Transverse colon (tissue), 4 donors: Measurements from ENCODE around the gene DHRS1. TPM values are rescaled to one million over a fixed set of nuclear protein-coding genes. Genes with fewer than 3 reads are reported as not detected.

Experiments used
- DNase-seq: peaks from one replicate; pipeline ENCODE4 v3.0.0-alpha.2; 2019
- H3K27ac ChIP-seq, 4 donors: fragments of 200-600 bp; sonication (generic); 2 replicates each; pipeline ENCODE4 v1.5.1; 2016 to 2018; ENCODE audit warnings: inconsistent platforms in 4 of 4
- H3K27me3 ChIP-seq: fragments of 200-600 bp; sonication (generic); 2 replicates; pipeline ENCODE4 v1.5.1; 2017; ENCODE audit warnings: inconsistent platforms
- H3K36me3 ChIP-seq, 4 donors: fragments of 200-600 bp; sonication (generic); 2 replicates each; pipeline ENCODE4 v1.5.1; 2017 to 2019; ENCODE audit warnings: inconsistent platforms in 4 of 4
- H3K4me1 ChIP-seq, 4 donors: fragments of 200-600 bp; sonication (generic); 2 replicates each; pipeline ENCODE4 v1.5.1; 2017 to 2020; ENCODE audit warnings: inconsistent platforms in 4 of 4
- H3K4me3 ChIP-seq, 4 donors: fragments of 200-600 bp; sonication (generic); 1 replicate in 1 of 4; 2 replicates in 3 of 4; pipeline versions ENCODE4 v1.5.1 to v1.6.1; 2017 to 2019; ENCODE audit warnings: inconsistent platforms in 4 of 4
- H3K9me3 ChIP-seq, 2 donors: fragments of 200-600 bp; sonication (generic); 2 replicates each; pipeline ENCODE4 v1.5.1; 2017 to 2019; ENCODE audit warnings: inconsistent platforms in 2 of 2
- EP300 ChIP-seq: sonication (generic); formaldehyde crosslinking; IDR thresholded peaks from one replicate; pipeline ENCODE4 v1.6.1; 2017; ENCODE audit warnings: antibody characterized with exemption, low read depth
- POLR2A ChIP-seq: fragments of 450-650 bp; IDR thresholded peaks from one replicate; pipeline ENCODE4 v1.6.1; 2016; ENCODE audit warnings: antibody characterized with exemption, mild to moderate bottlenecking, moderate library complexity
- POLR2AphosphoS5 ChIP-seq, 3 donors: sonication (generic); formaldehyde crosslinking; IDR thresholded peaks; one replicate each; pipeline ENCODE4 v1.6.1; 2016; ENCODE audit warnings: antibody characterized with exemption in 3 of 3
- WGBS, 2 donors: methylation state at CpG; one replicate each; pipeline ENCODE4 v1.1.5; 2018; ENCODE audit warnings: low coverage in 1 of 2; 5-methylcytosine and 5-hydroxymethylcytosine counted together
- in situ Hi-C, 4 donors: fragments of 200-750 bp; cut with MboI; loops; one replicate each; pipeline versions ENCODE4 v1.15.0 to v1.15.1; 2017; ENCODE audit warnings: low sequenced_read_pairs in 3 of 4, low pct_ligation_motif_present in 1 of 4, low pct_unique_long_range_greater_than_20kb in 1 of 4
- intact Hi-C: fragments of 100-400 bp; cut with DNase I; formaldehyde crosslinking; loops from one replicate; pipeline ENCODE4 v1.15.1; 2023; ENCODE audit warnings: low total_unique reads
- total RNA-seq, 4 donors: library from RNA; depleted of rRNA; stranded (reverse); fragments of >200 nt; gene quantifications; one replicate each; pipeline ENCODE4 v1.1.0, GENCODE V29; 2016
- TF ChIP-seq, protein P1 (sequence below), 5 experiments: fragments of 200-600 bp in 3 of 5; fragments of 450-650 bp in 2 of 5; sonication (generic) in 3 of 5; IDR thresholded peaks; 1 replicate in 2 of 5; 2 replicates in 3 of 5; pipeline ENCODE4 v1.5.1; 2016 to 2017; ENCODE audit warnings: antibody characterized with exemption in 5 of 5, inconsistent platforms in 3 of 5, mild to moderate bottlenecking in 2 of 5, moderate library complexity in 1 of 5

The DHRS1 gene
- total RNA-seq, 4 donors from 2014 or later = 84.2 to 106 (median 94.6) TPM

DNA sequence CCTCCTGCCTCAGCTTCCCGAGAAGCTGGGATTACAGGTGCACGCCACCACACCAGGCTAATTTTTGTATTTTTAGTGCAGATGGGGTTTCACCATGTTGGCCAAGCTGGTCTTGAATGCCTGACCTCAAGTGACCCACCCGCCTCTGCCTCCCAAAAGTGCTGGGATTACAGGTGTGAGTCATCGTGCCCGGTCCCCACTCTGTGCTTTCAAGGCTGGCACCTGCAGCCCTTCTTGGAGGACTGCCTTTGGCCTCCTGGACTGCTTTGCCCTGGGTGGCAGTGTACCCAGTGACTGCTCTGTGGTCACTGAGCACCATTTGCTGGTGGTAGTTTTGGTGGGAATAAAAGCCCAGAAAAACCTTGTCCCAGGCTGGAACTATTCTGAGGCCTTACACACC lies 12.6 kb downstream of the DHRS1 start:
- TF ChIP-seq, protein P1, sequence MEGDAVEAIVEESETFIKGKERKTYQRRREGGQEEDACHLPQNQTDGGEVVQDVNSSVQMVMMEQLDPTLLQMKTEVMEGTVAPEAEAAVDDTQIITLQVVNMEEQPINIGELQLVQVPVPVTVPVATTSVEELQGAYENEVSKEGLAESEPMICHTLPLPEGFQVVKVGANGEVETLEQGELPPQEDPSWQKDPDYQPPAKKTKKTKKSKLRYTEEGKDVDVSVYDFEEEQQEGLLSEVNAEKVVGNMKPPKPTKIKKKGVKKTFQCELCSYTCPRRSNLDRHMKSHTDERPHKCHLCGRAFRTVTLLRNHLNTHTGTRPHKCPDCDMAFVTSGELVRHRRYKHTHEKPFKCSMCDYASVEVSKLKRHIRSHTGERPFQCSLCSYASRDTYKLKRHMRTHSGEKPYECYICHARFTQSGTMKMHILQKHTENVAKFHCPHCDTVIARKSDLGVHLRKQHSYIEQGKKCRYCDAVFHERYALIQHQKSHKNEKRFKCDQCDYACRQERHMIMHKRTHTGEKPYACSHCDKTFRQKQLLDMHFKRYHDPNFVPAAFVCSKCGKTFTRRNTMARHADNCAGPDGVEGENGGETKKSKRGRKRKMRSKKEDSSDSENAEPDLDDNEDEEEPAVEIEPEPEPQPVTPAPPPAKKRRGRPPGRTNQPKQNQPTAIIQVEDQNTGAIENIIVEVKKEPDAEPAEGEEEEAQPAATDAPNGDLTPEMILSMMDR (IDR thresholded peaks at IDR 0.05) = no peak
- TF ChIP-seq POLR2AphosphoS5 (IDR thresholded peaks at IDR 0.05) (no peak), POLR2A (no peak), EP300 (no peak)
- no peak for DNase-seq
- intact Hi-C loops = no loop called here
- in situ Hi-C loops = no loop called here
- Histone ChIP-seq H3K27ac (no peak overlapping the region), H3K4me1 (no peaks in the 10 kb centered on the region), H3K36me3 (peaks cover 0 to 25% (median 10%) of the 10 kb centered on the region in 4 donors), H3K27me3 (no peaks in the 10 kb centered on the region), H3K4me3 (no peak overlapping the region), H3K9me3 (no peaks in the 10 kb centered on the region)
- 95 to 100% methylated on average over 2 to 5 of the region's 5 CpGs for WGBS, 2 donors

GRCh38 chr14:24285351-24285750 lies 14.2 kb downstream of the DHRS1 start:
- no peaks in the 10 kb centered on the region for H3K9me3 ChIP-seq
- peaks cover 0 to 8% (median 4%) of the 10 kb centered on the region in 4 donors for H3K36me3 ChIP-seq
- DNase-seq = no peak
- H3K27ac ChIP-seq = no peak overlapping the region
- 83 to 86% methylated on average over 2 to 4 of the region's 4 CpGs for WGBS, 2 donors
- intact Hi-C loops (no loop called here), in situ Hi-C loops (no loop called here)
- TF ChIP-seq POLR2AphosphoS5 (IDR thresholded peaks at IDR 0.05) (no peak), EP300 (no peak), POLR2A (no peak)
- TF ChIP-seq, protein P1 (IDR thresholded peaks at IDR 0.05) = no peak
- H3K27me3 ChIP-seq = no peaks in the 10 kb centered on the region
- H3K4me1 ChIP-seq = no peaks in the 10 kb centered on the region
- H3K4me3 ChIP-seq = no peak overlapping the region

- no peak for DNase-seq
- in situ Hi-C loops (no loop called here), intact Hi-C loops (no loop called here)
- 83 to 100% methylated on average over 1 to 11 of the region's 11 CpGs for WGBS, 2 donors
- H3K9me3 ChIP-seq = no peaks in the 10 kb centered on the region
- TF ChIP-seq POLR2AphosphoS5 (IDR thresholded peaks at IDR 0.05) (no peak), POLR2A (no peak), EP300 (no peak)
- TF ChIP-seq, protein P1 (IDR thresholded peaks at IDR 0.05) = no peak
- H3K36me3 ChIP-seq = peaks cover 0 to 2% (median 0%) of the 10 kb centered on the region in 4 donors
- H3K27me3 ChIP-seq = no peaks in the 10 kb centered on the region
- no peaks in the 10 kb centered on the region for H3K4me1 ChIP-seq
- no peak overlapping the region for H3K27ac ChIP-seq
- H3K4me3 ChIP-seq = no peak overlapping the region
Observed at GRCh38 chr14:24284501-24285035, 15.0 kb downstream of the DHRS1 start.

DNA sequence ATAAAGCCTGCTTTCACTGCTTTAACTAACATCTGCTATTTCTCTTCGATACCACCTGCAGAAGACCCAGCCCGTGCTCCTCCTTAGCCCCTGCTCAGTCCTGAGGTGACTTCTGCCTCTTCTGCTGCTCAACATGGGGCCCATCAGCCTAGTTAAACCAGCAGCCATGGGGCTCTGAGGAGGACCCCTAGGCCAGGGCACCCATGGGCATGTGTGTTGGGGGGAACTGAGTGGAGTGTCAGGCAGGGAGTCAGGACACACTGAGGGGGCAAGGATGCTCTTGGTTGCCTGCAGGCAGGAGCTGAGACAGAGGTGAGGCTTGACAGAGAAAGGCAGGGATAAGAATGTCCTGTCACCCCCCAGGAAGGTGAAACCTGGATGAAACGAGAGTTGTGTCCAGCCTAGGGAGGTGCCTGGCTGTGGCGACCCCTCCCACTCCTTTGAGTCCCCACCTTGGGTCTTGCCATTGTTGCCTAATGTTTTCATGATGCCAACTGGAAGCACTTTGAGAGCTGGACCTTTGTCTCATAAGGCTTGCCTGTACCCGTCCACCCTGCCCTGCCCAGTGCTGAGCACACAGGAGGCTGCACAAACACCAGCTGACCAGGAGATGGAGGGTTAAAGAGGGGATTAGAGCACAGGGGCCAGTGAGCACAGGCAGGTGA lies 15.7 kb downstream of the DHRS1 start:
- WGBS, 2 donors = 91% methylated on average over 5 of the region's 5 CpGs; no CpG with 5 or more reads in 1 of the 2 donors
- H3K4me3 ChIP-seq = no peak overlapping the region
- H3K4me1 ChIP-seq = no peaks in the 10 kb centered on the region
- H3K27me3 ChIP-seq = no peaks in the 10 kb centered on the region
- in situ Hi-C loops = no loop called here
- DNase-seq = no peak
- H3K36me3 ChIP-seq = no peaks in the 10 kb centered on the region
- TF ChIP-seq EP300 (no peak), POLR2AphosphoS5 (IDR thresholded peaks at IDR 0.05) (no peak), POLR2A (no peak)
- TF ChIP-seq, protein P1 (IDR thresholded peaks at IDR 0.05) = no peak
- intact Hi-C loops = no loop called here
- H3K27ac ChIP-seq = no peak overlapping the region
- H3K9me3 ChIP-seq = no peaks in the 10 kb centered on the region
